Vagina (tissue), 2 donors: Measurements from ENCODE around the gene INO80E. TPM values are rescaled to one million over a fixed set of nuclear protein-coding genes. Genes with fewer than 3 reads are reported as not detected.

Source experiments
- DNase-seq, 2 donors: peaks; one replicate each; pipeline ENCODE4 v3.0.0-alpha.2; 2017; ENCODE audit errors: extremely low spot score in 2 of 2
- H3K27ac ChIP-seq: fragments of 200-600 bp; sonication (generic); one replicate; pipeline ENCODE4 v1.5.1; 2019
- H3K27me3 ChIP-seq: fragments of 200-600 bp; sonication (generic); one replicate; pipeline ENCODE4 v1.5.1; 2019
- H3K36me3 ChIP-seq, 2 donors: fragments of 200-600 bp; sonication (generic); one replicate each; pipeline ENCODE4 v1.5.1; 2017 to 2019
- H3K4me1 ChIP-seq: fragments of 200-600 bp; sonication (generic); one replicate; pipeline ENCODE4 v1.5.1; 2019
- H3K4me3 ChIP-seq, 2 donors: fragments of 200-600 bp; sonication (generic); 1 replicate in 1 of 2; 2 replicates in 1 of 2; pipeline ENCODE4 v1.5.1; 2016 to 2019
- H3K9me3 ChIP-seq: fragments of 200-600 bp; sonication (generic); one replicate; pipeline ENCODE4 v1.5.1; 2019
- CTCF ChIP-seq, 3 experiments: fragments of 450-650 bp in 2 of 3; fragments of 200-600 bp in 1 of 3; sonication (generic) in 1 of 3; IDR thresholded peaks; one replicate each; pipeline ENCODE4 v1.5.1; 2017 to 2019; ENCODE audit warnings: antibody characterized with exemption in 3 of 3, mild to moderate bottlenecking in 2 of 3, moderate library complexity in 2 of 3
- POLR2A ChIP-seq, 2 donors: fragments of 450-650 bp; IDR thresholded peaks; one replicate each; pipeline ENCODE4 v1.6.1; 2017; ENCODE audit warnings: antibody characterized with exemption in 2 of 2, mild to moderate bottlenecking in 2 of 2, moderate library complexity in 2 of 2
- POLR2AphosphoS5 ChIP-seq, 2 donors: sonication (generic); formaldehyde crosslinking; IDR thresholded peaks; one replicate each; pipeline ENCODE4 v1.9.0; 2017; ENCODE audit warnings: antibody characterized with exemption in 2 of 2, mild to moderate bottlenecking in 2 of 2, low read depth in 1 of 2; ENCODE audit not compliant: insufficient read depth in 1 of 2
- intact Hi-C: fragments of 100-400 bp; cut with DNase I; formaldehyde crosslinking; loops from one replicate; pipeline ENCODE4 v1.15.1; 2023
- total RNA-seq: library from RNA; depleted of rRNA; stranded (reverse); fragments of >200 nt; gene quantifications from one replicate; pipeline ENCODE4 v1.2.3, GENCODE V29; 2016

Gene INO80E
- total RNA-seq, 1 donor from 2014 or later: 32.7 TPM

- Histone ChIP-seq H3K4me1 (peaks cover 38% of the 10 kb centered on the region), H3K27ac (peak overlapping the region; percentile 80), H3K36me3 (peaks cover 0 to 23% of the 10 kb centered on the region in 2 donors), H3K9me3 (no peaks in the 10 kb centered on the region), H3K4me3 (peak overlapping the region; percentile 58 to 80), H3K27me3 (no peaks in the 10 kb centered on the region)
- no peak for TF ChIP-seq POLR2AphosphoS5 (IDR thresholded peaks at IDR 0.05; ENCODE audit: insufficient read depth in 1 of 2, low read depth in 1 of 2)
- TF ChIP-seq CTCF (IDR thresholded peaks at IDR 0.05): no peak
- TF ChIP-seq POLR2A (IDR thresholded peaks at IDR 0.05): no peak
- intact Hi-C loops: no loop called here
- no peak for DNase-seq
These were observed 23.1 kb upstream of the INO80E start for GRCh38 chr16:29972992-29973383.

GRCh38 chr16:29973384-29974246, 22.4 kb upstream of the INO80E start, which contains the start of gene TAOK2:
TAOK2 (plus strand) TSS chr16:29973868; CDS start chr16:29977773, 3,905 bp downstream.
- peak within 1 kb of the TSS; percentile 58 to 80 for H3K4me3 ChIP-seq
- H3K36me3 ChIP-seq: peaks cover 0 to 23% of the 10 kb centered on the region in 2 donors
- peak in 1 of 2 donors; percentile 85 for TF ChIP-seq POLR2A (IDR thresholded peaks at IDR 0.05)
- TF ChIP-seq CTCF (IDR thresholded peaks at IDR 0.05): peak in 1 of 3 experiments; percentile 7
- TF ChIP-seq POLR2AphosphoS5 (IDR thresholded peaks at IDR 0.05; ENCODE audit: insufficient read depth in 1 of 2, low read depth in 1 of 2): peak; percentile 88 to 95
- no peaks in the 10 kb centered on the region for H3K27me3 ChIP-seq
- H3K27ac ChIP-seq: peak within 1 kb of the TSS; percentile 80
- H3K4me1 ChIP-seq: peaks cover 39% of the 10 kb centered on the region
- intact Hi-C loops: loop anchor here (2.0 kb wide), 1 partner anchor 21 kb away; the partner anchor contains the start of gene HIRIP3
- no peaks in the 10 kb centered on the region for H3K9me3 ChIP-seq
- peak in 1 of 2 donors; percentile 99 for DNase-seq

- H3K27ac ChIP-seq: peak overlapping the region; percentile 80
- H3K4me1 ChIP-seq: peaks cover 39% of the 10 kb centered on the region
- H3K4me3 ChIP-seq: peak overlapping the region; percentile 58 to 80
- no peak for TF ChIP-seq POLR2A (IDR thresholded peaks at IDR 0.05)
- no peak for TF ChIP-seq POLR2AphosphoS5 (IDR thresholded peaks at IDR 0.05; ENCODE audit: insufficient read depth in 1 of 2, low read depth in 1 of 2)
- TF ChIP-seq CTCF (IDR thresholded peaks at IDR 0.05): no peak
- peaks cover 0 to 26% of the 10 kb centered on the region in 2 donors for H3K36me3 ChIP-seq
- intact Hi-C loops: loop anchor here (2.0 kb wide), 1 partner anchor 20 kb away; the partner anchor contains the start of gene HIRIP3
- no peak for DNase-seq
- no peaks in the 10 kb centered on the region for H3K27me3 ChIP-seq
- H3K9me3 ChIP-seq: no peaks in the 10 kb centered on the region
These were observed 21.5 kb upstream of the INO80E start for GRCh38 chr16:29974291-29975133.

- H3K4me3 ChIP-seq: peak overlapping the region; percentile 58 to 80
- DNase-seq: no peak
- intact Hi-C loops: loop anchor here (2.0 kb wide), 1 partner anchor 20 kb away; the partner anchor contains the start of gene HIRIP3
- peaks cover 0 to 33% of the 10 kb centered on the region in 2 donors for H3K36me3 ChIP-seq
- H3K27ac ChIP-seq: peak overlapping the region; percentile 80
- TF ChIP-seq CTCF (IDR thresholded peaks at IDR 0.05) (no peak), POLR2AphosphoS5 (IDR thresholded peaks at IDR 0.05; ENCODE audit: insufficient read depth in 1 of 2, low read depth in 1 of 2) (no peak), POLR2A (IDR thresholded peaks at IDR 0.05) (no peak)
- no peaks in the 10 kb centered on the region for H3K27me3 ChIP-seq
- peaks cover 39% of the 10 kb centered on the region for H3K4me1 ChIP-seq
- no peaks in the 10 kb centered on the region for H3K9me3 ChIP-seq
These were observed 20.9 kb upstream of the INO80E start for GRCh38 chr16:29975134-29975538.
